Activated CD8-positive, alpha-beta memory T cell treated with anti-CD3 and anti-CD28 coated beads for 1 hour (primary cell): ENCODE measurements around the gene CDK12.

Source experiments
- DNase-seq, 2 donors: peaks; one replicate each; pipeline ENCODE4 v3.0.0-alpha.2; 2020; ENCODE audit warnings: low read depth in 1 of 2; ENCODE audit errors: extremely low read depth in 1 of 2

CDK12 gene

GRCh38 chr17:39579318-39580081 lies 118.2 kb downstream of the CDK12 start:
- DNase-seq: no peak

GRCh38 chr17:39580082-39580468 lies 118.8 kb downstream of the CDK12 start:
- no peak for DNase-seq

- DNase-seq: no peak
Measured at GRCh38 chr17:39581071-39581758, 119.9 kb downstream of the CDK12 start.

GRCh38 chr17:39581759-39582085 lies 120.4 kb downstream of the CDK12 start:
- no peak for DNase-seq

- no peak for DNase-seq
Measured at GRCh38 chr17:39582658-39583057, 121.4 kb downstream of the CDK12 start.
